NCI-H345 treated with DMSO at 0.1 percent for 48 hours (cell line): ENCODE data around the gene YLPM1.
A peak's percentile ranks its signal among the peaks of the same experiment; 100 is the strongest.
"Not testable (repeated sequence)": the region's sequence is repeated elsewhere in the genome, so short reads cannot be mapped to it uniquely, and the experiment has no call there.

Experiments used
- DNase-seq: peaks from one replicate; lab custom pipeline; 2025; ENCODE audit not compliant: unreplicated experiment; lab: John Stamatoyannopoulos, UW

Gene YLPM1, protein sequence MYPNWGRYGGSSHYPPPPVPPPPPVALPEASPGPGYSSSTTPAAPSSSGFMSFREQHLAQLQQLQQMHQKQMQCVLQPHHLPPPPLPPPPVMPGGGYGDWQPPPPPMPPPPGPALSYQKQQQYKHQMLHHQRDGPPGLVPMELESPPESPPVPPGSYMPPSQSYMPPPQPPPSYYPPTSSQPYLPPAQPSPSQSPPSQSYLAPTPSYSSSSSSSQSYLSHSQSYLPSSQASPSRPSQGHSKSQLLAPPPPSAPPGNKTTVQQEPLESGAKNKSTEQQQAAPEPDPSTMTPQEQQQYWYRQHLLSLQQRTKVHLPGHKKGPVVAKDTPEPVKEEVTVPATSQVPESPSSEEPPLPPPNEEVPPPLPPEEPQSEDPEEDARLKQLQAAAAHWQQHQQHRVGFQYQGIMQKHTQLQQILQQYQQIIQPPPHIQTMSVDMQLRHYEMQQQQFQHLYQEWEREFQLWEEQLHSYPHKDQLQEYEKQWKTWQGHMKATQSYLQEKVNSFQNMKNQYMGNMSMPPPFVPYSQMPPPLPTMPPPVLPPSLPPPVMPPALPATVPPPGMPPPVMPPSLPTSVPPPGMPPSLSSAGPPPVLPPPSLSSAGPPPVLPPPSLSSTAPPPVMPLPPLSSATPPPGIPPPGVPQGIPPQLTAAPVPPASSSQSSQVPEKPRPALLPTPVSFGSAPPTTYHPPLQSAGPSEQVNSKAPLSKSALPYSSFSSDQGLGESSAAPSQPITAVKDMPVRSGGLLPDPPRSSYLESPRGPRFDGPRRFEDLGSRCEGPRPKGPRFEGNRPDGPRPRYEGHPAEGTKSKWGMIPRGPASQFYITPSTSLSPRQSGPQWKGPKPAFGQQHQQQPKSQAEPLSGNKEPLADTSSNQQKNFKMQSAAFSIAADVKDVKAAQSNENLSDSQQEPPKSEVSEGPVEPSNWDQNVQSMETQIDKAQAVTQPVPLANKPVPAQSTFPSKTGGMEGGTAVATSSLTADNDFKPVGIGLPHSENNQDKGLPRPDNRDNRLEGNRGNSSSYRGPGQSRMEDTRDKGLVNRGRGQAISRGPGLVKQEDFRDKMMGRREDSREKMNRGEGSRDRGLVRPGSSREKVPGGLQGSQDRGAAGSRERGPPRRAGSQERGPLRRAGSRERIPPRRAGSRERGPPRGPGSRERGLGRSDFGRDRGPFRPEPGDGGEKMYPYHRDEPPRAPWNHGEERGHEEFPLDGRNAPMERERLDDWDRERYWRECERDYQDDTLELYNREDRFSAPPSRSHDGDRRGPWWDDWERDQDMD (N-terminal part only)

DNA sequence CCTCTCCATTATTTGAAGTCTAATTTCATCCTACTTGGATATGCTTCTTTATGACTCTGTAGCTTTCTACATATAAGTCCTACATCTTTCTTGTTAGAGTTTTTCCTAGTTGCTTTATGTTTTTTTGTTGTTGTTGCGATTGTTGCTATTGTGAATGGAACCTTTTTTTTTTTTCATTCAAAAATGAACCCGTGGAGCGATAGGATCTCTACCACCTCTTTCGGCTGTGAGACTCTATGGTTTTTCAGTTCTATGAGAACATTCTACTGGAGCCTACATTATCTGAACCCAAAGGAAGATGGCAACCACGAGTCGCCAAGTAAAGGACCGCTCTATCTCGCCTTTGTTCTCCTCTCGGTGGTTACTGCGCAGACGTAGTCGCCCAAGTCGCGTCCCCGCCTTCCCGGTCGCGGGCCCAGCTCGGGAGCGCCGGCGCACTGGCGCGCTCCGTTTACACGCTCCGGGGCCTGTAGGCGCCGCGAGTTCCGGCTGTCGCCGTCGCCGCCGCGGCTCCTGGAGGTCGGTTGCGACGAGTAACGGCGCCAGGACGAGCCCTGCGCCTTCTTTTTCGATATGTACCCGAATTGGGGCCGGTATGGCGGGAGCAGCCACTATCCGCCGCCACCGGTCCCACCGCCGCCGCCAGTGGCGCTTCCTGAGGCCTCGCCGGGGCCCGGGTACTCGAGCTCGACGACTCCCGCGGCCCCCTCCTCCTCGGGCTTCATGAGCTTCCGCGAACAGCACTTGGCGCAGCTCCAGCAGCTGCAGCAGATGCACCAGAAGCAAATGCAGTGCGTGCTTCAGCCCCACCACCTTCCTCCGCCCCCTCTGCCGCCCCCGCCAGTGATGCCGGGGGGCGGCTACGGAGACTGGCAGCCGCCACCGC lies at the start of gene YLPM1:
TSS of gene YLPM1 (plus strand) at position 400 of the 886 bp plus-strand sequence. CDS start at position 574, 174 bp downstream.
- DNase-seq: peak; percentile 97

DNA sequence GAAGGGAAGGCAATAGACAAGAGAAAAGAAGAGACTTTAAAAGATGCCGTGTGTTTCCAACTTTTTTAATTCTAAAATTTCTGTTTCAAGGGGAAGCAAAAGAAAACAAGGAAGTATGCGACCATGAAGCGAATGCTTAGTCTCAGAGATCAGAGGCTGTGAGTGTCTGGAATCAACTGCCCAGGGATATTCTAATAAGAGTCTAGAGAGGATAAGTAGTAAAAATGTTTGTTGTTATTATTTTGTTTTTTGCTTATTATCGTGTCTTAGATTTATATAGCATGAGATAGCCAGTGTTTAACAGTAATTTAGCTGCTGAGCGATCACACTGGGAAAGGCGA lies 49.8 kb upstream of the YLPM1 start:
- DNase-seq: no peak

DNA sequence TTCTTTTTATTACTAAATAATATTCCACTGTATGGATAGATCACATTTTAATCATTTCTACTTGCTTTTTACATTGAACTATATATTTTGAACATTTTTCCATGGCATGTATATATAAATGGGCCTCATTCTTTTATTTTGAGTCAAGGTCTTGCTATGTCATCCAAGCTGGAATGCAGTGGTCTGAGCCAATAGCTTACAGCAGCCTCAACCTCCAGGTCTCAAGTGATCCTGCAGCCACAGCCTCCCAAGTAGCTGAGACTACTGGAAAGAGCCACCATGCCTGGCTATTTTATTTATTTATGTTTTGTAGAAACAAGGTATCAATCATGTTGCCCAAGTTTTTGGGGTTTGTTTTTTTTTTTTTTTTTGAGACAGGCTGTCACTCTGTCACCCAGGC lies 42.6 kb upstream of the YLPM1 start:
- no peak for DNase-seq

DNA sequence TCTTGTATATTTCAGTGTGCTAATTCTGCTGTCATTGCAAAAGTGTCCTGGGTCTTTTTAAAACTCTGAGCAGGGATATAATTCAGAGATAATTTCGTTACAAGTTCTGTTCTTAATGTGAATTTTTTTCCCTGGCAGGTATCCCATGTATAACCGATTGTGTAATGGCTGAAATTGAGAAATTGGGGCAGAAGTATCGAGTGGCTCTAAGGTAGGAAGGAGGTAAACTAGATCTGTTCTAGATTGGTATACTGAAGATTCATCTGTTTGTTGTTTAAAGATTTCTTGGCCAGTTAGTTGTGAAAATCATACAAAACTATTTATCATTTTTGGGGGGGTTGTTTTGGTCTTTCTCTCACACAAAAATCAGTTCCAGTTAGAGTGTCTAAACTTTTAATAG lies 40.0 kb upstream of the YLPM1 start:
- DNase-seq: no peak

DNA sequence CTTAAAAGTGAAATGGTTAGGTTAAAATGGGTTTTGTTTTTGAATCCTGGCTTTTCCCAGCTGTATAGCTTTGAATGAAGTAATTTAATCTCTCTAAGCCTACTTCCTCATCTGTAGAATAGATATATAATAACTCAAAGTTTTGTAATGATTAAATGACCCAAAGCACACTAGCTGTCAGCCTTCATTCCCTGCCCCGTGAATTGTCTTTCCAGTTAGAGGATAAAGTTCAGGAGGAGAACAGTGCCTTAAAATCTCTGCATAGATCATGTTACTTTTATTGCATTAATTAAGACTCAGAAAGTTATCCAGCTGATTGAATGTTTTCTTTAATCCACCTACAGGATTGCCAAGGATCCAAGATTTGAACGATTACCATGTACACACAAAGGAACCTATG lies 30.7 kb upstream of the YLPM1 start:
- no peak for DNase-seq

DNA sequence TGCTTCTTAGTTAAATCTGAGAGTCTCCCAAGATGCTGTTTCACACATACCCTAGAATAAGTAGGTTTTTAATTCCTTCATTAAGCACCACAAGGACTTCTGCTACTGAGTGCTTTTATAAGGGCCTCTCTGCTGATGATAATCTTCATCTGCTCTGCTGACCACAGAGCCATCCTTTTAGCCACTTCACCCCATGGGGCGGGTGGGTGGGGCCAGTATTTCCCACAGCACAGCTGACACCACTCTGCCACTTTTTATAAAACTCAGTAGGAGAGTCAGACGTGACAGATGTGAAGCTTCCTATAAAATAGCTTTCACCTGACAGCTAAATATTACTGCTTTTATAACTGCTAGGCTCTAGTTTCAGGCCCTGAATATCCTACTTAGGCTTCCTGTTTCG lies 29.9 kb upstream of the YLPM1 start:
- no peak for DNase-seq

DNA sequence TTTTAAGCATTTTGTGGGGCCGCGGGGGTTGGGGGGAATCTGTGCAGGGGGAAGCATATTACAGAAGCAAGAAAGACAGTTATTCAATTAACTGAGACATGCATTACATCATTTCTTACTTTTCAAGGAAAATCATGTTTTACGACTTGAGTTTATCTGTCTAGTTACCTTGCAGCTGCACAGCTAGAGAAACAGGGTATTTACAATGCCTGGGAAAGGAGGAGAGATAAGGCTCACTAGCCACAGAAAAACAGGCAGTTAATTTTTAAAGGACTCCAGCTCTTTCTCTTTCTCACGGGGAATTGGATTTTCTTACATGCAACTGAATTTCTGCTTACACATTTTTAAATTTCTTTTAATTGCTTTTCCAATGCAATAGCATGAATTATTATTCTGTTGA lies 28.0 kb upstream of the YLPM1 start:
- no peak for DNase-seq

DNA sequence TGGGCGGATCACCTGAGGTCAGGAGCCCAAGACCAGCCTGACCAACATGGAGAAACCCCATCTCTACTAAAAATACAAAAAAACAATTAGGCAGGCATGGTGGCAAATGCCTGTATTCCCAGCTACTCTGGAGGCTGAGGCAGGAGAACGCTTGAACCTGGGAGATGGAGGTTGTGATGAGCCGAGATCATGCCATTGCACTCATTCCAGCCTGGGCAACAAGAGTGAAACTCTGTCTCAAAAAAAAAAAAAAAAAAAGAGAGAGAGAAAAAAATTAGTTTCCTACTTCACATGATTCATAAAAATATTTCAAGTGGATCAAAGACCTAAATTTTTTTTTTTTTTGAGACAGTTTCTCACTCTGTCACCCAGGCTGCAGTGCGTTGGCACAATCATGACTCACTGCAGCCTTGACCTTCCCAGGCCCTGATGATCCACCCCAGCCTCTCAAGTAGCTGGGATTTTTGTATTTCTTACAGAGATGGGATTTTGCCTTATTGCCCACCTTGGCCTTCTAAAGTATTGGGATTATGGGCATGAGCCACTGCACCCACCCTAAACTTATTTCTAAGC lies 25.3 kb upstream of the YLPM1 start:
- no peak for DNase-seq

DNA sequence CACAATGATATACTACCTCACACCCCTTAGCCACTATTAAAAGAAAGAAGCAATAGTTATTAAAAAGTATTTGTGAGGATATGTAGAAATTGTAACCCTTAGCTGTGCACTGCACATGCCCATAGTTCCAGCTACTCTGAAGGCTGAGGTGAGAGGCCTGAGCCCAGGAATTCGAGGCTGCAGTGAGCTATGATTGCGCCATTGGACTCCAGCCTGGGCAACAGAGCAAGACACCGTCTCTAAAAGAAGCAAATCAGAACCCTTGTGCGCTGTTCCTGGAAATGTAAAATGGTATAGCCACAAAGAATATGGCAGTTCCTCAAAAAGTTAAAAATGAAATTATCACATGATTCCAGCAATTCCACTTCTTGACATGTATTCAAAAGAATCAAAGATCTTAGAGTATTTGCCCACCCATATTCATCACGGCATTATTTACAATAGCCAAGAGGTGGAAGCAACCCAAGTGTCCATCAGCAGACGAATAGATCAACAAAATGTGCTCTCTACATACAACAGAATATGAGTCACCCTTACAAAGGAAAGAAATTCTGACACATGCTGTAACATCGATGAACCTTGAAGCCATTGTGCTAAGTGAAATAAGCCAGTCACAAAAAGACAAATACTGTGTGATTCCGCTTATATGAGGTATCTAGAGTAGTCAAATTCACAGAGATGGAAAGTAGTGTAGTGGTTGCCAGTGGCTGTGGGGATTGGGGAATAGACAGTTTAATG lies 23.7 kb upstream of the YLPM1 start:
- DNase-seq: no peak

DNA sequence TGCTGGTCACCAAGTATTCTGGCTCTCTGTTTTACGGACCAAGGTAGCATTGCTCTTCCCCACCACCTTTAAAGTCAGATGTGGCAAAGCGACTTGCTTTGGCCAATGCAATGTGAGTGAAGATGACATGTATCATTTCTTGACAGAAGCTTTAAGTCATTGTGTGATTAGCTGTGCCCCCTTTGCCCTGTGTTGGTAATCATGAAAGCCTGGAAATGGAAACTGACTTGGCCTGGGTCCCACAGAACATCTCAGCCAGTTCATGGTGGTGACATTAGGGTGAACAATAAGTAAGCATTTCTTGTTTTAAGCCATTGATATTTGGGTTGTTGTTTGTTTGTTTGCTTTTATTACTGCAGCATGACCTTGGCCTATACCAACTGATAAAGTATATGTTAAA lies 15.9 kb upstream of the YLPM1 start:
- DNase-seq: no peak

DNA sequence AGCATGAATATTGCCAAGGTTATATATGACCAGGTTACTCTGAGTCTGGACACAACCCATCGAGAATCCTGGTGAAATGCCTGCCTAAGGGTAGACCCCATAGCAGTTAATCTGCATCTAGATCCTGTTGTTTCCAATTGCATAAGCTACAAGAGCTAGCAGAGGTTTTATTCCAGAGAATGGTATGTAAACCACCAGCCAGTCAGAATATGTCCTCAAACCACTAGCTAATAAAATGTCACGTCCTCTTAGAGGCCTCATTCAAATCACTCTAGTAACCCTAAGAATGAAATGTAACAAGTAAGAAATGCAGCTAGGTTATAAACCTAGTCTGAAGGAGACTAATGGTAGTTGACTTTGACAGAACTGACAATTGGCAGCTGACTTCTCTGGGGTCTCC lies 9.0 kb upstream of the YLPM1 start:
- no peak for DNase-seq

DNA sequence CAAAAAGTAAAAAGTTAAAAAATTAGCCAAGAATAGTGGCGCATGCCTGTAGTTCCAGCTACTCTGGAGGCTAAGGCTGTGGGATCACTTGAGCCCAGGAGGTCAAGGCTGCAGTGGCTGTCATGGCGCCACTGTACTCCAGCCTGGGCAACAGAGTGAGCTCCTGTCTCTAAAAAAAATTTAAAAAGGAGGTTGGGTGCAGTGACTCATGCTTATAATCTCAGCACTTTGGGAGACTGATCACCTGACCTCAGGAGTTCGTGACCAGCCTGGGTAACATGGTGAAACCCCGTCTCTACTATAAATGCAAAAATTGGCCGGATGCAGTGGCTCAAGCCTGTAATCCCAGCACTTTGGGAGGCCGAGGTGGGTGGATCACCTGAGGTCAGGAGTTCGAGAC lies 8.2 kb upstream of the YLPM1 start:
- no peak for DNase-seq

DNA sequence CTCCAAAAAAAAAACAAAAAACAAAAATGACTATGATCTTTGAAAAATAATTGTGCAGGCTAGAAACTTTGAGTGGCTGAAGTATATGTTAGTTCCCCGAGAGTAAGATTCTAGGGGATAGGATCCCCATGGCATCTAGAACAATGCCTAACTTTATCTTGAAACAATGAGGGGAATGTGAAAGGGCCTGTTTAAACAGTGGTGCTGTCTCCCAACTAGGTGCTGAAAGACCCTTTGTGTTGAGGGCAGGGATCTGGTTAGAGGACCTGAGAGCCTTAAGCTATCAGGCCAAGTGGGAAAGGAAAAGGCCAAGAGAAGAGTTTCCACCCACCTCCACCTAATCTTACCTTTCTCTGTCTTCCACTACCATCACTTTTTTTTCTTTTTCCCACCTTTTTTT lies 6.8 kb upstream of the YLPM1 start:
- DNase-seq: no peak

DNA sequence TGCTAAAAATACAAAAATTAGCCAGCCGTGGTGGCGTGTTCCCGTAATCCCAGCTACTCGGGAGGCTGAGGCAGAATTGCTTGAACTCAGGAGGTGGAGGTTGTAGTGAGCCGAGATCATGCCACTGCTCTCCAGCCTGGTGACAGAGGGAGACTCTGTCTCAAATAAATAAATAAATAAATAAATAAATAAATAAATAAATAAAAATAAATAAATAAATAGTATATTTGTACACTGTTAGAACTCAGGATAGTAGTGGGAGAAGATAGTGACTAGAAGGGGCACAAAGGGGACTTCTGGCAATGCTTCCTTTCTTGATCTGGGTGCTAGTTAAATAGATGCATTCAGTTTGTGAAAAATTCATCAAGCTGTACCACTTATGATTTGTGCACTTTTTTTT lies 4.6 kb upstream of the YLPM1 start:
- not testable (repeated sequence) for DNase-seq

DNA sequence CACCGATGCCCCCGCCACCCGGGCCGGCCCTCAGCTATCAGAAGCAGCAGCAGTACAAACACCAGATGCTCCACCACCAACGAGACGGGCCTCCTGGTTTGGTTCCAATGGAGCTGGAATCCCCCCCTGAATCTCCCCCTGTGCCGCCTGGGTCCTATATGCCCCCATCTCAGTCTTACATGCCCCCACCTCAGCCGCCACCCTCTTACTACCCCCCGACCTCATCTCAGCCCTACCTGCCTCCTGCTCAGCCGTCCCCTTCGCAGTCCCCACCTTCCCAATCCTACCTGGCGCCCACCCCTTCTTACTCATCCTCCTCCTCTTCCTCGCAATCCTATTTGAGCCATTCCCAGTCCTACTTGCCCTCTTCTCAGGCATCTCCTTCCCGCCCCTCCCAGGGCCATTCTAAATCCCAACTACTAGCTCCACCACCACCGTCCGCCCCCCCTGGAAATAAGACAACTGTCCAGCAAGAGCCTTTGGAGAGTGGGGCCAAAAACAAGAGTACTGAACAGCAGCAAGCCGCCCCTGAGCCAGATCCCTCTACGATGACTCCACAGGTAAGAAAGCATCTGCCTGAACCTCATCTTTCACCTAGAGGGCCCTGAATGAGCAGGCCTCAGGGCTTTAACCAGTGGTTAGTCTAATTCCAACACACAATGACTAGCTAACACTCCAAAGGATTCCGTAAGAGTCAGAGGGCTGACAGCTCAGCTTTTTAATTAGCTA lies 851 bp downstream of the YLPM1 start:
- DNase-seq: no peak

DNA sequence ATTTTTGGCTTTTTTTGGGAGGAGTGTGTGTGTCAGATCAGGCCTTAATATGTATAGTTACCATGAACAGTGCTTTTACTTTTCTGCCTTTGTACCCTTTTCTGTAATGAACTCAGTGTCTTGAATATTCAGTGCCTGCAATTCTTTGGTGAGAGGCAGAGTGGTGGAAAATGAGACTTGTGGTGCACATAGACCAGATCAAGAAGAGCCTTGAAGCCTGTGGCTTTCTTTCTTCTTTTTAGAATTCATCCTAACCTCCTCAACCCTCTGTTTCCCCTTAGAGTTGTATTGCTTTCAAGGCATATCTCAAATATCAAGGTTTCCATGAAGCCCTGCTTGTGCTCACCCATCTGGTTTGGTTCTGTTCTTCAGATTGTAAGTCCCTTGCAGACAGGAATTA lies 2.6 kb downstream of the YLPM1 start:
- DNase-seq: no peak

DNA sequence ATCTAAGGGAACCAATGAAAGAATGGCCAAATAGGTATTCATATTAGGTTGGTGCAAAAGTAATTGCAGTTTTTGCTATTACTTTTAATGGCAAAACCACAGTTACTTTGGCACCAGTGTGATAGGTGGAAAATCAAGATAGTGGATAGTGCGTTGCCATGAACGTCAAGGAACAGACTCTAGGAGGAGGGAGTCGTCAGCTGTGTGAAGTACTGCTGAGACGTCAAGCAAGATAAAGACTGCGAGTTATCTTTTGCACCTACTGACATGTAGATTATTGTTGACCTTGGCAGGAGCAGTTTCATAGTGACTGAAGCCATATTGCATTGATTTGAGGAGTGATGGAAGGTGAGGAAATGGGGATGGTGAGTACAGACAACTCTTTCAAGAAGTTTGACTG lies 8.3 kb downstream of the YLPM1 start:
- DNase-seq: no peak

DNA sequence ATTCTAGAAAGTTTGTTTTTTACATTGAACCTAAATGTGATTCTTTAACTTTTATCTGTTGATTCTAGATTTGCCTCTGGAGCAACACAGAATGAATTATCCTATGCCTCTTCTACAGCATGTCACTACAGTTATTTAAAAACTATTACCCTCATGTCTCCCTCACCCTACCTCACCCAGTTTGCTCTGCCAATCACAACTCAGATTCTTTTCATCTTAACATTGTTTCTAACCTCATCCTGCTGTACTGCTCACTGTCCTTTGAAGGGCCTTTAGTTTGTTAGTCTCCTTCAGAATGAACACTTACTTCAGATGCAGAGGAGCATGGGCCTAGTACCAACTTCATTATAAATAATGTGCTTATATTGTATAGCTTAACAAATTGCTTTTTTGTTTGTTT lies 21.5 kb downstream of the YLPM1 start:
- no peak for DNase-seq

DNA sequence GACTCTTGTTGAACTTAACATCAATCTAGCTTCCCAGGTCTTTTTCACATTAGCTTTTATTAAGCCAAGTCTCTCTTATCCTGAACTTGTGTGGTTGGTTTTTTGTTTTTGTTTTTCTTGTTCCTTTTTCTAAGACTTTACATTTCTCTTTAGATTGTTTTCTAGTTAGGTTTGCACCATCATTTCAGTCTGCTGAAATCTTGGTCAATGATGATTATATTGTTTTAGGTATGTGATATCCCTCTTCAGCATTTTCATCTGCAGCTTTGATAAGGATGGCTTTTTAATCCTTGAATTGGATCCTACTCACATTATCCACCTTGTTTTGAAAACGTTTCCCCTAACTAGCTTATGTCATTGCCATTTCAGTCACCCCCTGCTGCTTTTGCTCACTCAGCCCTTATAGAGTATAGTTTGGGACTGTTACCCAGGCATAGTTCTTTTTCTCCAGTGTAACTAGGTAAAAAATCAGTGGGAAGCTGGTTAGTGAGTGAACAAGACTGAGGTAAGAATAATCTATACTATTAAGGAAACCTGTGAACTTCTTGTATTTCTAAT lies 22.0 kb downstream of the YLPM1 start:
- DNase-seq: no peak
